Measurements from ENCODE around the gene ENHO. TPM values are rescaled to one million over a fixed set of nuclear protein-coding genes. Genes with fewer than 3 reads are reported as not detected.

ENHO gene
- total RNA-seq, 2 experiments from 2014 or later: 0.45 TPM; not detected in 1

- Mint-ChIP-seq H3K36me3 (ENCODE audit: low read depth) (no peaks in the 10 kb centered on the region), H3K4me3 (no peak overlapping the region), H3K4me1 (ENCODE audit: low read depth) (no peaks in the 10 kb centered on the region), H3K9me3 (no peaks in the 10 kb centered on the region), H3K27me3 (peaks cover 47% of the 10 kb centered on the region), H3K27ac (no peak overlapping the region)
- DNase-seq (no peak), ATAC-seq (ENCODE audit: poor library complexity) (no peak)
- Histone ChIP-seq H3K4me1 (ENCODE audit: insufficient read depth, low read length) (no peaks in the 10 kb centered on the region), H3K4me3 (ENCODE audit: low read length) (no peak overlapping the region), H3K36me3 (ENCODE audit: insufficient read depth, low read length) (no peaks in the 10 kb centered on the region), H3K27ac (ENCODE audit: low read depth in 1 of 2, low read length in 2 of 2) (no peak overlapping the region), H3K9me3 (ENCODE audit: control insufficient read depth in 1 of 2, insufficient read depth in 1 of 2, low read length in 2 of 2) (peaks cover 0 to 8% of the 10 kb centered on the region in 2 experiments), H3K27me3 (ENCODE audit: control insufficient read depth in 1 of 2, insufficient read depth in 2 of 2, low read length in 2 of 2) (peaks cover 16 to 22% of the 10 kb centered on the region in 2 experiments)
- ChIA-PET CTCF (no interaction called here), POLR2A (no interaction called here)
- intact Hi-C loops (cut with DNase I, micrococcal nuclease): no loop called here
- TF ChIP-seq, protein P1, sequence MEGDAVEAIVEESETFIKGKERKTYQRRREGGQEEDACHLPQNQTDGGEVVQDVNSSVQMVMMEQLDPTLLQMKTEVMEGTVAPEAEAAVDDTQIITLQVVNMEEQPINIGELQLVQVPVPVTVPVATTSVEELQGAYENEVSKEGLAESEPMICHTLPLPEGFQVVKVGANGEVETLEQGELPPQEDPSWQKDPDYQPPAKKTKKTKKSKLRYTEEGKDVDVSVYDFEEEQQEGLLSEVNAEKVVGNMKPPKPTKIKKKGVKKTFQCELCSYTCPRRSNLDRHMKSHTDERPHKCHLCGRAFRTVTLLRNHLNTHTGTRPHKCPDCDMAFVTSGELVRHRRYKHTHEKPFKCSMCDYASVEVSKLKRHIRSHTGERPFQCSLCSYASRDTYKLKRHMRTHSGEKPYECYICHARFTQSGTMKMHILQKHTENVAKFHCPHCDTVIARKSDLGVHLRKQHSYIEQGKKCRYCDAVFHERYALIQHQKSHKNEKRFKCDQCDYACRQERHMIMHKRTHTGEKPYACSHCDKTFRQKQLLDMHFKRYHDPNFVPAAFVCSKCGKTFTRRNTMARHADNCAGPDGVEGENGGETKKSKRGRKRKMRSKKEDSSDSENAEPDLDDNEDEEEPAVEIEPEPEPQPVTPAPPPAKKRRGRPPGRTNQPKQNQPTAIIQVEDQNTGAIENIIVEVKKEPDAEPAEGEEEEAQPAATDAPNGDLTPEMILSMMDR (IDR thresholded peaks at IDR 0.05): no peak
Measured at GRCh38 chr9:34556949-34557348, 34.2 kb upstream of the ENHO start.

DNA sequence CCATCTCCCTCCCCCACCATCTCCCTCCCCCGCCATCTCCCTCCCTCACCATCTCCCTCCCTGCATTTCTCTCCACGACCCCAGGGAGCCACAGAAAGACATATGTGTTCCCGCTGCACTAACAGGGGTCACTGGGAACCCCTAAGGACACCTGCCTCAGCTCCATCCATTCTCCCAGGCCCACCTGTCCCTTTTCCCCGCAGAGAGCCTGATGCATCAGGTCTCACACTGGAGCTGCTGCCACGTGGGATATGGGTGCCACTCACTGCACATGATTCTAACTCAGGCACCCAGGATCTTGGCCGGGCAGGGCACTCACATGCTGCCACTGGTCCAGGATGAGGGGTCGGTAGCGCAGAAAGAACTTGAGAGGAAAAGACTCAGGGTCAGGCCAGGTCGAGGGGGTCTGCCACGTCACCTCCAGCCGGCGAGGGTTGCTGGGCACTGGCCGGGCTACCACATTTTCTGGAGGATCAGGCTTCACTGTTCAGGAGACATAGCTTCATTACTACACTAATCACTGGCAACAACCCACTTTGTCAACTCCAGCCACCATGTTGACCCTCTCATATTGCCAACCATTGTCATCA, 33.2 kb upstream of the ENHO start:
- no peak overlapping the region for H3K27ac Mint-ChIP-seq
- H3K27ac ChIP-seq (ENCODE audit: low read depth in 1 of 2, low read length in 2 of 2): no peak overlapping the region
- H3K36me3 ChIP-seq (ENCODE audit: insufficient read depth, low read length): no peaks in the 10 kb centered on the region
- H3K4me3 Mint-ChIP-seq: no peak overlapping the region
- peaks cover 0 to 5% of the 10 kb centered on the region in 2 experiments for H3K9me3 ChIP-seq (ENCODE audit: control insufficient read depth in 1 of 2, insufficient read depth in 1 of 2, low read length in 2 of 2)
- ATAC-seq (ENCODE audit: poor library complexity) (no peak), DNase-seq (no peak)
- no peak overlapping the region for H3K4me3 ChIP-seq (ENCODE audit: low read length)
- H3K4me1 Mint-ChIP-seq (ENCODE audit: low read depth): no peaks in the 10 kb centered on the region
- no peaks in the 10 kb centered on the region for H3K4me1 ChIP-seq (ENCODE audit: insufficient read depth, low read length)
- H3K27me3 ChIP-seq (ENCODE audit: control insufficient read depth in 1 of 2, insufficient read depth in 2 of 2, low read length in 2 of 2): peaks cover 16 to 22% of the 10 kb centered on the region in 2 experiments
- TF ChIP-seq, protein P1 (IDR thresholded peaks at IDR 0.05): no peak
- POLR2A ChIA-PET: no interaction called here
- H3K36me3 Mint-ChIP-seq (ENCODE audit: low read depth): no peaks in the 10 kb centered on the region
- CTCF ChIA-PET: no interaction called here
- intact Hi-C loops (cut with DNase I, micrococcal nuclease): no loop called here
- peaks cover 47% of the 10 kb centered on the region for H3K27me3 Mint-ChIP-seq
- H3K9me3 Mint-ChIP-seq: no peaks in the 10 kb centered on the region

GRCh38 chr9:34555500-34555899, 32.7 kb upstream of the ENHO start:
- DNase-seq (no peak), ATAC-seq (ENCODE audit: poor library complexity) (no peak)
- H3K27ac Mint-ChIP-seq: no peak overlapping the region
- no peaks in the 10 kb centered on the region for H3K4me1 Mint-ChIP-seq (ENCODE audit: low read depth)
- no peaks in the 10 kb centered on the region for H3K9me3 Mint-ChIP-seq
- H3K4me1 ChIP-seq (ENCODE audit: insufficient read depth, low read length): no peaks in the 10 kb centered on the region
- no peaks in the 10 kb centered on the region for H3K36me3 ChIP-seq (ENCODE audit: insufficient read depth, low read length)
- H3K4me3 ChIP-seq (ENCODE audit: low read length): no peak overlapping the region
- ChIA-PET CTCF (no interaction called here), POLR2A (no interaction called here)
- peaks cover 0 to under 1% of the 10 kb centered on the region in 2 experiments for H3K9me3 ChIP-seq (ENCODE audit: control insufficient read depth in 1 of 2, insufficient read depth in 1 of 2, low read length in 2 of 2)
- H3K27me3 Mint-ChIP-seq: peaks cover 47% of the 10 kb centered on the region
- no peak overlapping the region for H3K27ac ChIP-seq (ENCODE audit: low read depth in 1 of 2, low read length in 2 of 2)
- H3K4me3 Mint-ChIP-seq: no peak overlapping the region
- TF ChIP-seq, protein P1 (IDR thresholded peaks at IDR 0.05): no peak
- H3K36me3 Mint-ChIP-seq (ENCODE audit: low read depth): no peaks in the 10 kb centered on the region
- intact Hi-C loops (cut with DNase I, micrococcal nuclease): no loop called here
- H3K27me3 ChIP-seq (ENCODE audit: control insufficient read depth in 1 of 2, insufficient read depth in 2 of 2, low read length in 2 of 2): peaks cover 16 to 22% of the 10 kb centered on the region in 2 experiments

Data from CD4-positive, alpha-beta T cell (primary cell).